GM18873 (cell line): ENCODE measurements around the gene ASCL2.
"Not testable (repeated sequence)": the region's sequence is repeated elsewhere in the genome, so short reads cannot be mapped to it uniquely, and the experiment has no call there.

Source experiments
- ATAC-seq: cut with Tn5 transposase; IDR thresholded peaks from one replicate; pipeline ENCODE4 v1.9.1; 2021; ENCODE audit warnings: mild to moderate bottlenecking, moderate library complexity, moderate number of reproducible peaks; ENCODE audit not compliant: unreplicated experiment, low FRiP score

Gene ASCL2

DNA sequence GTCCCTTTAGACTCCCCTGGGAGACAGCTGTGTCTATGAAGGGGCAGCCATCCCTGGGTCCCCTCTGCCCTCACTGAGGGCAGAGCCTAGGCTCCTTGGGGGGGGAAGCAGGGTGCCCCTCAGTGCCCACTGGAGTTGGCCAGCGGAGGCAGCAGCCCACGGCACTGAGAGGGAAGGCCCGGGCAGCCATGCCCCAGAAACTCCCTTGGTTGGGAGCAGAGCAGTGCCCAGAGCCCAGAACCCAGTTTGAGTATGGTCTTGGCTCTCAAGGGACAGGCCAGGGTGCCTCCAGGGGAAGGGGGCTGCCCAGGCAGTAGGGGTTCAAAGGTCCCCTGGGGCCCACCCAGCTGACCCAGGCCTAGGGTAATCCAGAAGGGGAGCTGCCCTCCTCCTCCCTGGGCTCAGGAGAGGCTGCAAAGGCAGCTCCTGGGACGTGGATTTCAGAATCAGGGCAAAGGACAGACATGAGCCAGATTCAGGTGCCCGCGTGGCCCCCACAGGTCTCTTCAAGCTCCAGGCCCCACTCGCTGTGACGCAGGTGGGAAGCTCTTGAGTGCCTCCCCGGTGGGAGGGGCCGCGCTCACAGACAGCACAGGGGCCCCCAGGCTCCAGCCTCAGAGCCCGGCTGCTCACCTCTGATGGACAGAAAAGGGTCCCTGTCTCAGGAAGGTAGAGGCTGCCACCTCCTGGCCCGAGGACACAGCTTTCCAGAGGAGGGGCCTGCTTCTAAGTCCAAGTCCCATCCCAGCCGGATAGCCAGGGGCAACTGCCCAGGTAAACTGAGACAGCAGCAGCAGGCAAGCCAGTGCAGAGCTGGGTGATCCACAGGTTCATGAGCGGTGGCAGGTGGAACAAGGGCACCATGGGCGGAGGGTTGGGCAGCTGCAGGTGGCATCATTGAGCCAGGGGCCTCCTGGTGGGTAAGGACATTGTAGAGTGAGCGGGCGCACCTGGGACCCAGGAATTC is 28.7 kb upstream of the ASCL2 start:
- ATAC-seq, result no peak

DNA sequence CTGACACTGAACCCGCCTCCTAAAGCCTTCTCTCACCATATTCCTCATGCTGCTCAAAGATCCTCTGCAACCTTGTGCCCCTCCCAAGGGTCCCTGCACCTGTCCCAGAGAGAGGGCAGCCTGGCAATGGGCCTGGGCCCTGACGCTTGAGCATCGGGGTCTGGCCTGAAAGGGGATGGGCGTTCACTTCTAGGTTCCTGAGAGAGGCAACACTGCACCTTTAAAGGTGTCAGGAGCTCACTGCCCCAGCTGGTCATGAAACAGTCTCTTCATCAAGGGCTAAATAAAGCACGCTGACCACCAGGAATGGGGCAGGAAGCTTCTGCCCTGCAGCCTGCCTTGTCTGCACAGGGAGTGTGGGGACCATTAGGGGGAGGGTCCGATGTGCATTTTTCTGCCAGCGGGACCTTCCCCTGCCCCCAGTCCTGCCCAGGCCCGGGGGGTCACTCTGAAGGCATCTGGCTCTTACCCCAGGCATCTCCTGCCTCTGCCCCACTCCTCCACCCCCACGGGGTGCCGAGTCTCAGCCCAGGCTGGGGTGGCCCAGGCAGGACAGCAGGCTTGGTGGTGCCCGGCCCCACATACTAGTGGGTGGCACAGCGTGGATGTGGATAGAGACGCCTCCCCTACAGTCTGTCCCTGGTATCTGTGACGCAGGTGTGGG is 27.9 kb upstream of the ASCL2 start:
- ATAC-seq, result no peak

- no peak for ATAC-seq
Observed at GRCh38 chr11:2297623-2298030, 27.2 kb upstream of the ASCL2 start.

DNA sequence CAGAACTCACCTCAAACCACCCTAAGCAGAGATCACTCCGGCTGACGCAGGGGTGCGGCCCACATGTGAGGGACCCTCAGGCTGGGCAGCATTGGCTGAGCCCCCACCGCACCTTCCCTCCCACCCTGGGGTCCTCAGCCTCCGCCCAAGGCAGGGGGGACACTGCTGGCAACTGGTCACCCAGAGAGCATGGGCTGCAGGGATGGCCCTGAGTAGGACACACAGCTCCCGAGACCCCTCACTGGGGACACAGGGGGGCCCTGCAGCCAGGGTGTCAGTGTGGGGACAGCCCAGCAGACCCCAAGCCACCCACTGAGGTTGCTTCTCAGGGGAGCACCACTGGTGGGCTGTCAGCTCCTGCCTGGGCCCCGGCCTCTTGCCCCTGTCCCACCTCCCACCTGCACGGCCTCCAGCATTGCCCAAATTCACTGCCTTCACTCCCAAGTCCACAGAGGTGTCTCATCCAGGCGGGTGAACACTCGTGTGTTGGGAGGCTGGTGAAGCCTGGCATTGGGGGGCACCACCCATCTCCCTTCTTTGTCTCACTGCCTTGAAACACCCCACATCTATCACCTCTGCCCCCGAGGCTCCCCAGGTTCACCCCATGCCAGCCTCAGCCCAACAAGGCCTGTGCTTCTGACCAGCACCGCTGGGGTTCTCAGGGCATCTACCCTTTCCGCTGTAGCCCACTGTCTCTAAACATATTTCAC is 26.7 kb upstream of the ASCL2 start:
- no peak for ATAC-seq

DNA sequence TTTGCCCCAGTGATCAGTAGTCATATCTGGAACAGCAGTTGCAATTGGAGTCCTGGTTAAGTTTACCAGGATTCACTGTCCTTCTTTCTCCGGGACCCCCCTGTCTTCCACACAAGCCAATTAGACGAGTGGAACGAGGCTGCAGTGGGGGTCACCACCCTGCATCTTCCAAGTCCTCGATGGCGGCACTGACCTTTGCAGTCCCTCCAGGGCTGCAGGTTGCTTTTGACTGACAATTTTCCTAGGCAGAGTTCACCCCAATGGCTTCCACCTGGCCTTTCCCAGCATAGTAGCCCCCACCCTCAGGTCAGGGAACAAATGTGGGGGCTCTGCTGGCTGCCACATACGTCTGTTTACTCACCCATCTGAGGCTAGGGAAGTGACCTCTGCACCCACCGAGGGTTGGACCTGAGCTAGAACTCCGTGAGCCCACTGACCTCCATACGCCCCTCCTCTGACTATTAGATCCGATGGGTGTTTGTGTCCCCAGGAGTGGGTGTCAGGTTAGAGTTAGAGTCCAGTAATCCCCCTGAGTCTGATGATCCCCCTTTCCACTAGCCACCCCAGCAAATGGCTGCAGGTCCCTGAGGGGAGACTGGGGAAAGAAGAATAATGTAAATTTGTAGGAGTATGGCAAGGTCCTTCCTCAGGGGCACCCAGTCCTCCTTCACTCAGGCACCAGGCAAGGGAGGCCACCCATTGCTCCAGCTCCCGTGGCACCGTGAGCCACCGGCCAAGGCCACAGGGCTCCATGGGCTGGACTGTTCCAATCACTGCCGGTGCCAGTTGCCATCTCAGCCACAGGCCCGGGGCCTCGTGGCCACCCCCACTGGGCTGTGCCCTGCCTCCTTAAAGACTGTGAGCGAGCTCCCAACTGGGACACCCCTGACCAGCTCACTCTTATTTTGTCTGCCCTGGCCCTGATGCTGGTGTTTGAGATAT is 25.9 kb upstream of the ASCL2 start:
- ATAC-seq, result no peak

DNA sequence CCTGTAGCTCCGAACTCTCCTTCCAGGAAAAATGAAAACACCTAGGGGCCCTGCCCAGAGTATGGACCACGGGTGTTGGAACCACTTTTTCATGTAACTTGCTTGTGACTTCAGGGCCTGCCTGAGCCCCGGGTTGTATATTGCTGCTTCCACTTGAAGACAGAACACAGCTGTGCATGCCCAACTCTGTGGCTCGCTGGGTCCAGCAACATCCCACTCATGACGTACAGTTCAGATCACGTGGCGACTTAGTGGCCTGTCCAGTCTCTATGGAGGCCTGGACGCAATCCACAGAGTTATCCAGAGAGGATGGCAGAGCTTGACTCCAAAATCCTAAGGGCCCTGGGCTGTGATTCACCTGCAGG is 24.5 kb upstream of the ASCL2 start:
- ATAC-seq, result no peak

DNA sequence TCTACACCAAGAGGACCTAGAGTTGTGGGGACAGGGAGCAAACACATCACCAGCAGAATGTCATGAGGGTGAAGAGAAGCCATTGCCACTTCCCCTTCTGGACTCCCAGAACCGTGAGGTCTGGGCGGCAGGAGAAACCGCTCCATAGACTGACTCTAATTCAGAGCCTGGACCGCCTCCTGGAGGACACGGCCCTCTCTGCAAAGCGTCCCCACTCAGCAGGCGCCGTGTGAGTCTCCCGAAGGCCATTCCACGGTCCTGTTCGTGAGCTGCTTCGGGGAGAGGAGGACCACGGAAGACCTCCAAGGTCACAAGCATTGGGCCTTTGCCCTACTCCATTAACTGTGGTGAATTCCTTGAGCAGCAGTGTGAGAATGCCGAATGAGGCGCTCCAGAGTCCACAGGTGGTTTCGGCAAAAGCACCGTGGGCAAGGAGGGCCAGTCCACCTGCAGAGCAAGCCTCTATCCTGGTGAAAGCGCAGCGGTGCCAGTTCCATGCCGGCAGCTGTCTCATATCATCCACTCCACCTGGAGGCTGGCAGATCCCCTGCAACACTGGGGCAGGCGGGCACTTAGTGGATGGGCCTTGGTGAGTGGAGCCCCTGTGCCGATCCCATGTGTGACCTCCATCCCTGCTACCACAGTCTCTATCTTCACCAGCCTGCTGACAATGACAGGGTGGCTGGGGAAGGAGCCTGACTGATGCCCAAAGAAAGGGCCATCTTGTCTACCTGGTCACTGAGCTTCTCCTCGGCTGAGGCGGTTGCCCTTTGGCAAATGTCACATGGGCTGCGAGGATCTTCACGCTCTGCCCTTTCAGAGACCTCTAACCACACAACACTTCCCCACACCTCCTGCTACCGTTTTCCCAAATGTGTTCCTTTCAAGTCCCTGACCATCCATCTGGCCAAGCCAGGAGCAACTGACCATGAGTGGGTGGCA is 23.9 kb upstream of the ASCL2 start:
- no peak for ATAC-seq

GRCh38 chr11:2293531-2293971 is 23.2 kb upstream of the ASCL2 start:
- no peak for ATAC-seq

DNA sequence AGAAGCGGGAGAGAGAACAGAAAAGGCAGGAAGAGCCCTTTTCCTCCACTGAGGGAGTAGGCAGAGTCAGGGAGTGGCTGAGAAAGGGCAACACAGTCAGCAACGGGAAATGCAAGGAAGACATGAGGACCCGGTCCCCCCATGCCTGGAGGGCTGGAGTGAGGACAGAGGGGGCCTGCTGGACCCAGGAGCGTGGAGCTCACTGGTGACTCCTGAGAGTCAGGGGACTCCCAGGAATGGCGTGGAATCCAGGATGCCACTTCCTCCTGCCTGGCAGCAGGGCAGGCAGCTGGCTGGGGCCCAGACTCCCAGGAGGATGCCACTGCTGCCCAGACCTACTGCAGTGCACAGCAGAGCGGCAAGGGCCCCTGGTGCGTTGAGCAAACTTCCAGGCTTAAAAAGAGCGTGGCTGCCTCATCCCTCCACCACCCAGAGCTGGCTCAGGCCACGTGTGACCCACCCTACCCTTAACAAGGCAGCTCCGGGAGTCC is 20.0 kb upstream of the ASCL2 start:
- no peak for ATAC-seq

DNA sequence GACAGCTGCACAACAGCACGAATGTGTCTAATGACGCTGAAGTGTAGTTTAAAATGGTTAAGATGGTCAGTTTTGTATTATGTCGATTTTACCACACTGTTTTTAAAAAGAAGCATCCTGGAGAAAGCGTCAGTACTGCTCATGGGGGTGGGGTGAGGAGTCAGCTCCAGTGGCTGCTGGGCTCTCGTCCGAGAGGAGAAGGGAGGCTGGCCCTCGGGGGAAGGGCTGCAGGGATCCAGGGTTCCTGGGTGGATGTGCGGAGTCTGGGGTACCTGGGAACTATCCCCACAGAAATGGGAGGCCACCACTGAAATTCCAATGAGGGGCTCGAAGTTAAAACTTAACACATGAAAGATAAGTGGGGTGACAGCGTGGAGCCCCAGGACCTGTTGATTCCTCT is 19.5 kb upstream of the ASCL2 start:
- no peak for ATAC-seq

GRCh38 chr11:2289350-2289749 is 19.0 kb upstream of the ASCL2 start:
- no peak for ATAC-seq

GRCh38 chr11:2287091-2287490 is 16.7 kb upstream of the ASCL2 start:
- ATAC-seq, result no peak

- not testable (repeated sequence) for ATAC-seq
Observed at GRCh38 chr11:2286350-2286749, 16.0 kb upstream of the ASCL2 start.

- no peak for ATAC-seq
Observed at GRCh38 chr11:2280208-2280607, 9.8 kb upstream of the ASCL2 start.

GRCh38 chr11:2277933-2278523 is 7.6 kb upstream of the ASCL2 start:
- ATAC-seq, result no peak

DNA sequence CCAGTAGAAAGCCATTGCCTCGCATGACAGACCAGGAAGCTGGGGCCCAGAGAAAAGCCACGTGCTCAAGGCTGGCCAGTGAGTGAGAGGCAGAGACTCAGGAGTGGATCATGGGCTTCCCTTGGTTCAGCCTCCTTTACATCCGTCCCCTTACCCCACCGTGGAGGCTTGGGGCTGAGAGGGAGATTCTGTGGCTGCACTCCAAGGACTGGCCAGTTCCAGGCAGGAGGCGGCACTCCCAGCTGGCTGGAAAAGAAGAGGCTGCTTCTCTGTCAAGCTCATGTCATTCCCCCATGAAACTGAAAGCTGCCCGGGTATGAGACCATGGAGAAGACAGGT is 6.6 kb upstream of the ASCL2 start:
- no peak for ATAC-seq

- ATAC-seq, result no peak
Observed at GRCh38 chr11:2276280-2277007, 6.1 kb upstream of the ASCL2 start.
